T-cell (primary cell): ENCODE data around the gene ZNF221. TPM values are rescaled to one million over a fixed set of nuclear protein-coding genes. Genes with fewer than 3 reads are reported as not detected.

Experiments
- ATAC-seq, 4 experiments: fragments of 200-7000 bp in 3 of 4; fragments of 150-1000 bp in 1 of 4; cut with Tn5 transposase; replicated peaks in 1 of 4; 1 replicate in 3 of 4; 2 replicates in 1 of 4; pipeline ENCODE4 v1.10.0; 2021; ENCODE audit warnings: moderate library complexity in 3 of 4, mild to moderate bottlenecking in 2 of 4, moderate number of reproducible peaks in 1 of 4
- CTCF ChIA-PET, 2 donors: fragments of 300-600 bp; sonication (Branson Sonifier 250); formaldehyde crosslinking; loops; one replicate each; lab custom pipeline; 2022; ENCODE audit warnings: antibody characterized with exemption in 2 of 2; lab: Charles Lee
- POLR2A ChIA-PET, 2 donors: fragments of 300-600 bp; sonication (Branson Sonifier 250); formaldehyde crosslinking; loops; one replicate each; lab custom pipeline; 2022; ENCODE audit warnings: antibody characterized with exemption in 2 of 2; lab: Charles Lee
- DNase-seq, 35 experiments: peaks; one replicate each; pipeline versions ENCODE4 v3.0.0 to v3.0.0-alpha.2; 2013 to 2023
- H3K27ac ChIP-seq: one replicate; pipeline ENCODE4 v1.5.1; 2013; ENCODE audit warnings: low read length
- H3K27me3 ChIP-seq, 2 experiments: replicated peaks in 1 of 2; 1 replicate in 1 of 2; 2 replicates in 1 of 2; pipeline versions ENCODE4 v1.6.1 to v1.7.0; 2013; ENCODE audit warnings: low read length in 1 of 2, mixed read lengths in 1 of 2; ENCODE audit not compliant: control insufficient read depth in 2 of 2, insufficient read depth in 2 of 2; ENCODE audit errors: extremely low read depth in 1 of 2
- H3K36me3 ChIP-seq, 2 donors: 1 replicate in 1 of 2; 2 replicates in 1 of 2; pipeline versions ENCODE4 v1.6.1 to v1.7.0; 2013; ENCODE audit warnings: low read length in 1 of 2; ENCODE audit not compliant: control insufficient read depth in 2 of 2, insufficient read depth in 1 of 2; ENCODE audit errors: extremely low read depth in 1 of 2
- H3K4me1 ChIP-seq, 2 experiments: 1 replicate in 1 of 2; 2 replicates in 1 of 2; pipeline versions ENCODE4 v1.6.1 to v1.7.0; 2013; ENCODE audit warnings: low read length in 2 of 2, mixed read lengths in 1 of 2; ENCODE audit not compliant: insufficient read depth in 2 of 2, control insufficient read depth in 1 of 2; ENCODE audit errors: extremely low read depth in 1 of 2
- H3K4me3 ChIP-seq, 2 donors: 1 replicate in 1 of 2; 2 replicates in 1 of 2; pipeline versions ENCODE4 v1.5.1 to v1.7.0; 2013; ENCODE audit warnings: mild to moderate bottlenecking in 2 of 2, low read length in 1 of 2, moderate library complexity in 1 of 2; ENCODE audit not compliant: control insufficient read depth in 1 of 2; ENCODE audit errors: extremely low read depth in 1 of 2
- H3K9me3 ChIP-seq: 2 replicates; pipeline ENCODE4 v1.7.0; 2013
- H3K27ac Mint-ChIP-seq, 2 donors: one replicate each; pipeline ENCODE4 v1.8.0; 2020 to 2021; ENCODE audit warnings: mild to moderate bottlenecking in 2 of 2, mixed read lengths in 2 of 2
- H3K27me3 Mint-ChIP-seq, 2 donors: one replicate each; pipeline ENCODE4 v1.8.0; 2021 to 2022; ENCODE audit warnings: mixed read lengths in 2 of 2
- H3K36me3 Mint-ChIP-seq: one replicate; pipeline ENCODE4 v1.8.0; 2021; ENCODE audit warnings: mixed read lengths
- H3K4me1 Mint-ChIP-seq, 3 donors: one replicate each; pipeline ENCODE4 v1.8.0; 2020 to 2022; ENCODE audit warnings: mixed read lengths in 3 of 3, mild to moderate bottlenecking in 1 of 3
- H3K4me3 Mint-ChIP-seq, 3 donors: one replicate each; pipeline ENCODE4 v1.8.0; 2020 to 2022; ENCODE audit warnings: mild to moderate bottlenecking in 3 of 3, mixed read lengths in 3 of 3, moderate library complexity in 3 of 3
- H3K9me3 Mint-ChIP-seq, 3 donors: one replicate each; pipeline ENCODE4 v1.8.0; 2020 to 2022; ENCODE audit warnings: mixed read lengths in 3 of 3
- WGBS: methylation state at CpG from one replicate; pipeline ENCODE4 v1.1.5; 2013; ENCODE audit warnings: missing lambda C conversion rate; ENCODE audit not compliant: insufficient coverage; 5-methylcytosine and 5-hydroxymethylcytosine counted together
- total RNA-seq, 35 experiments: library from RNA in 6 of 35; stranded (reverse) in 6 of 35; fragments of 120-200 nt in 1 of 35; gene quantifications; one replicate each; pipeline versions ENCODE4 v1.2.1 to v1.2.4 and lab custom pipeline; 2013 to 2026

ZNF221 gene
- total RNA-seq, 5 donors from 2014 or later (not counting 1 experiment from before 2014, with no cell fraction given), result 0.77 to 3.0 (median 1.6) TPM

DNA sequence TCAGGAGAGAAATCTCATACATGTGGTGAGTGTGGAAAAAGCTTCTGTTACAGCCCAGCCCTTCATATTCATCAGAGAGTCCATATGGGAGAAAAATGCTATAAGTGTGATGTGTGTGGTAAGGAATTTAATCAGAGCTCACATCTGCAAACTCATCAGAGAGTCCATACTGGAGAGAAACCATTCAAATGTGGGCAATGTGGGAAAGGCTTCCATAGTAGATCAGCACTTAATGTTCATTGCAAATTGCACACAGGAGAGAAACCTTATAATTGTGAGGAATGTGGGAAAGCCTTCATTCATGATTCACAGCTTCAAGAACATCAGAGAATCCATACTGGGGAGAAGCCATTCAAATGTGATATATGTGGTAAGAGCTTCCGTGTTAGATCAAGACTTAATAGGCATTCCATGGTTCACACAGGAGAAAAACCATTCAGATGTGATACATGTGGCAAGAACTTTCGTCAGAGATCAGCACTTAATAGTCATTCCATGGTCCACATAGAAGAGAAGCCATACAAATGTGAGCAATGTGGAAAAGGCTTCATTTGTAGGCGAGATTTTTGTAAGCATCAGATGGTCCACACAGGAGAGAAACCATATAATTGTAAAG, 15.2 kb downstream of the ZNF221 start:
- H3K9me3 ChIP-seq, result peaks cover 13% of the 10 kb centered on the region
- WGBS, result no CpG with 5 or more reads among the region's 3 CpGs
- ChIA-PET POLR2A (no interaction called here), CTCF (no interaction called here)
- no peaks in the 10 kb centered on the region for H3K4me1 ChIP-seq
- Mint-ChIP-seq H3K27ac (no peak overlapping the region), H3K27me3 (no peaks in the 10 kb centered on the region), H3K9me3 (peaks cover 34 to 57% (median 54%) of the 10 kb centered on the region in 3 donors), H3K4me1 (no peaks in the 10 kb centered on the region), H3K36me3 (peaks cover 49% of the 10 kb centered on the region), H3K4me3 (no peak overlapping the region)
- no peak for ATAC-seq
- no peaks in the 10 kb centered on the region for H3K27me3 ChIP-seq
- no peak overlapping the region for H3K27ac ChIP-seq
- no peak for DNase-seq
- H3K4me3 ChIP-seq, result no peak overlapping the region
- peaks cover 0 to 9% of the 10 kb centered on the region in 2 donors for H3K36me3 ChIP-seq

DNA sequence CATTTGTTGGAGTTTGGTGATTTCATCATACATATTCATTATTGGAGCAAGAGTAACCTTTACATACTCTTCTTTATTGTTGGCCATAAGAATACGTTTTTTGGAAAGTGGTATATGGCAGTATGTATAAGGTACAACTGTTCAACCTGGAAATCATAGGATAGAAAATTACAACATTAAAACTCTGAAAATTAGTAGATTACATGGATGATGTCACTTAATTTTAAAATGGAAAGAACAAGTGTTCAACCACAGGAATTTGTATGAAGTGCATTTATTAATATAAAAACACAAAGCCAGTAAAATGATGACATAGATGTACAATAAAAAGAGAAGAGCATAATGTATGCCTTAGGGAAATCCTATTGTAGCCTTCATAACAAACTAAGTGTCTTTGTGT, 25.7 kb downstream of the ZNF221 start:
- POLR2A ChIA-PET, result no interaction called here
- Mint-ChIP-seq H3K36me3 (peaks cover 20% of the 10 kb centered on the region), H3K4me3 (no peak overlapping the region), H3K4me1 (no peaks in the 10 kb centered on the region), H3K9me3 (peaks cover 14 to 42% (median 17%) of the 10 kb centered on the region in 3 donors), H3K27me3 (no peaks in the 10 kb centered on the region), H3K27ac (no peak overlapping the region)
- Histone ChIP-seq H3K27ac (no peak overlapping the region), H3K36me3 (no peaks in the 10 kb centered on the region), H3K4me1 (no peaks in the 10 kb centered on the region), H3K27me3 (no peaks in the 10 kb centered on the region), H3K9me3 (peaks cover under 1% of the 10 kb centered on the region), H3K4me3 (no peak overlapping the region)
- DNase-seq (no peak), ATAC-seq (no peak)
- CTCF ChIA-PET, result no interaction called here
- WGBS, result no CpG with 5 or more reads among the region's 1 CpG

DNA sequence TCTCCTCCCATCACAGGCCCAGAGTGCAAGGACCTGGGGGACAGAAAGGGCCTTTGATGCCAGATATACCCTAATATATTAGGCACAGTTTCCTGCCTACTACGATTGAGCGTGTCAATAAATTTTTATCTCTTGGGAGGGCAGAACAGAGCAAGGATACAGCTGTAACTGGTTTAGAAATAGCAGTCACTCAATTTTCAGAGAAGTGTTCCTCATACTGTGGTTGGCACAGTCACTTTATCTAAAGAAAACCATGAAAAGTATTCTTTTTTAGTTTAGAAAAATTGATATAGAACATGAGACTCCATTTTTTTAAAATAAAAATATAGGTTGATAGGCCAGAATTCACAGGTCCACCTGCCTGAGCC, 32.5 kb downstream of the ZNF221 start:
- Mint-ChIP-seq H3K27me3 (no peaks in the 10 kb centered on the region), H3K9me3 (peaks cover 3 to 11% (median 5%) of the 10 kb centered on the region in 3 donors), H3K36me3 (peaks cover 17% of the 10 kb centered on the region), H3K4me3 (peak overlapping the region; percentile 76 to 95 (median 88)), H3K4me1 (peaks cover 0 to 21% (median 12%) of the 10 kb centered on the region in 3 donors), H3K27ac (no peak overlapping the region)
- no peaks in the 10 kb centered on the region for H3K27me3 ChIP-seq
- ChIA-PET POLR2A (no interaction called here), CTCF (no interaction called here)
- no peaks in the 10 kb centered on the region for H3K36me3 ChIP-seq
- peak overlapping the region; percentile 46 for H3K27ac ChIP-seq
- ATAC-seq (peak in 1 of 4 experiments; percentile 17), DNase-seq (no peak)
- H3K4me1 ChIP-seq, result peaks cover 2 to 12% of the 10 kb centered on the region in 2 experiments
- no CpG with 5 or more reads among the region's 2 CpGs for whole genome bisulfite sequencing
- peak overlapping the region; percentile 56 to 91 for H3K4me3 ChIP-seq
- H3K9me3 ChIP-seq, result no peaks in the 10 kb centered on the region

DNA sequence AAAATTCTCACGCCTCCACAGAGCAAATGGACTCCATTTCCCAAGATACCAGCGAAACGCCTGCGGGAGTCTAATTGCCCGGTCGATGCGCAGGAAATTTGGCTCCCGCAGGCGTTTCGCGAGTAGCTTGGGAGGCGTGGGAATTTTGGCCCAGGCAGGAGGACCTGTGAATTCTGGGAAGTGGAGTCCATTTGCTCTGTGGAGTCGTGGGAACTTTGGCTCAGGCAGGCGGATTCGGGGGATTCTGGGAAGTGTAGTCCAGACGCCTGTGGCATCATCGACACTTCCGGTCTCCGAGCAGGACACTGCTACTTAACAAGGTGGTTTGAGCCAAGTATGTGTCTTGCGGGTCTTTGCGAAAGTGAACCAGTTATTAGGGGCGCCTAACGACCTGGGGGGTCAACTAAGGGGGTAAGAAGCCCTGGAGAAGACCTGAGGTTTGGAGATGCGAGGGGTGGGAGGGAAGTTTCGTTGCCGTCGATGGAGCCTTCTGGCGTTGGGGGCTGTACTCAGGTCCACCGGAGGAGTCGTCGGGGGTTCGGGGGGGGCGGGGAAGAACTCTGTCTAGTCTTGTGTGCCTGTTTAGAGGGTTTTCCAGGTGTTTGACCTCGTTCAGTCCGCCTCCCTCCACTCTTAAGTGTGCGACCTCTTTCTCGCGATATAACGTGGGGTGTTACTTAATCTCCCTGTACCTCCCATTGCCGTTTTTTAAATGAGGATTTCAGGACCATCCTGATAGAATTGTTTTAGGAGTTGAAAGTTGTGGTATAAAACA, 33.1 kb downstream of the ZNF221 start, which contains the start of gene ZNF155:
Gene ZNF155 (plus strand): TSS at position 277 of the 775 bp plus-strand sequence. CDS start 4,356 bp downstream, outside the sequence.
- ChIA-PET CTCF (no interaction called here), POLR2A (no interaction called here)
- peaks cover 3 to 21% (median 12%) of the 10 kb centered on the region in 3 donors for H3K4me1 Mint-ChIP-seq

DNA sequence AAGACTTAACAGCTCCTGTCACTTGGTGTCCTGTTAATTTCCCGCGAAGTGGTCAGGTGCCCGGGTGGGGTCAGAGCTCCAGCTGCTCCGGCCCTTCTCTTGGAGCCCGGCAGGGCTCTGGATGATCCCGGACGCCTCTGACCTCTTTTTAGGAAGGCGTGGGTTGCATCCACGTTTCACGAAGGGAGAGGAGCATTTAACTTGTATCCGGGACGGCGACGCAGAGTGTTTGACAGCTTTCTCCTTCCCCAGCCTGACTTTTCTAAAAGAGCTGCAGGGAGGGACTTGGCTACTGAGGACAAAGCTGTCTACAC, 33.6 kb downstream of the ZNF221 start:
- ATAC-seq (no peak), DNase-seq (no peak)
- H3K27ac ChIP-seq, result peak overlapping the region; percentile 46
- H3K4me1 ChIP-seq, result peaks cover 2 to 12% of the 10 kb centered on the region in 2 experiments
- H3K27me3 Mint-ChIP-seq, result no peaks in the 10 kb centered on the region
- peaks cover 28% of the 10 kb centered on the region for H3K36me3 Mint-ChIP-seq
- H3K9me3 ChIP-seq, result no peaks in the 10 kb centered on the region
- peaks cover 5 to 10% (median 8%) of the 10 kb centered on the region in 3 donors for H3K9me3 Mint-ChIP-seq
- H3K4me3 Mint-ChIP-seq, result peak overlapping the region; percentile 88 to 99 (median 95)
- H3K27me3 ChIP-seq, result no peaks in the 10 kb centered on the region
- peaks cover 8 to 21% (median 12%) of the 10 kb centered on the region in 3 donors for H3K4me1 Mint-ChIP-seq
- 12% methylated on average over 12 of the region's 14 CpGs for WGBS
- ChIA-PET POLR2A (no interaction called here), CTCF (no interaction called here)
- peak overlapping the region; percentile 86 to 91 for H3K27ac Mint-ChIP-seq
- H3K4me3 ChIP-seq, result peak overlapping the region; percentile 56 to 91
- H3K36me3 ChIP-seq, result peaks cover 4 to 7% of the 10 kb centered on the region in 2 donors

More for the DNA sequence above, 33.1 kb downstream of the ZNF221 start, which contains the start of gene ZNF155:
- peak; percentile 92 to 98 (median 96) for ATAC-seq
- H3K4me3 ChIP-seq, result peak within 1 kb of the TSS; percentile 56 to 91
- peaks cover 2 to 12% of the 10 kb centered on the region in 2 experiments for H3K4me1 ChIP-seq
- peak within 1 kb of the TSS; percentile 86 to 91 for H3K27ac Mint-ChIP-seq
- H3K36me3 ChIP-seq, result peaks cover 0 to 2% of the 10 kb centered on the region in 2 donors
- H3K9me3 Mint-ChIP-seq, result peaks cover 5 to 12% (median 6%) of the 10 kb centered on the region in 3 donors
- no peaks in the 10 kb centered on the region for H3K27me3 Mint-ChIP-seq
- H3K4me3 Mint-ChIP-seq, result peak within 1 kb of the TSS; percentile 88 to 99 (median 95)
- peak within 1 kb of the TSS; percentile 46 for H3K27ac ChIP-seq
- no peaks in the 10 kb centered on the region for H3K9me3 ChIP-seq
- DNase-seq, result peak; percentile 26 to 82 (median 51)
- H3K36me3 Mint-ChIP-seq, result peaks cover 23% of the 10 kb centered on the region
- WGBS, result under 1% methylated on average over 22 of the region's 40 CpGs
- no peaks in the 10 kb centered on the region for H3K27me3 ChIP-seq

DNA sequence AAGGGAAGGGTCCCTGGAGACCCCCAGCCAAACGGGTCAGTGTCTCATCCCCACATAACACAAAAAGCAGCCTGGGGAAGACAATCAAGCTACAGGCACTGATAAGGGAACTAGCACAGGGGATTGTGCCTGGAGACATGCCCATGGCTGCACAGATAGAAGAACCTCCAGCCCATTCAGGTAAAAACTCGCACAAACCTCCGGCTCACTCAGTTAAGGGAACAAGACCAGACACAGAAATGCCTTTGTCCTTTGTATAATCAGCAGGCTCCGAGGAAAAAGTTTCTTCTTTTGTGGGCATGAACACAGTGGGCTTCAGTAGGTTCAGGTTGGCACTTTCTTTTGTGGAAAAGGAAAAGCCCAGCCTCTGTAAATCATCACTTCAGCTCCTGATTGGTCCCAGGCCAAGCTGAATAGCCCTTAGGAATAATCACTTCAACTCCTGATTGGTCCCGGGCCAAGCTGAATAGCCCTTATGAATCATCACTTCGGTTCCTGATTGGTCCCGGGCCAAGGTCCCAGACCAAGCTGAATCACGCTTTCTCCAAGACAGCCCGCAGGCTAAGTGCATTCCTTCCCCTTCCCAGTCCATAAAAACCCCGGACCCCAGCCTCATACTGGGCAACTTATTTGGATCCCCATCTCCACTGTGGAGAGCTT, 46.7 kb downstream of the ZNF221 start:
- Histone ChIP-seq H3K36me3 (peaks cover 2 to 42% of the 10 kb centered on the region in 2 donors), H3K9me3 (no peaks in the 10 kb centered on the region), H3K27me3 (no peaks in the 10 kb centered on the region), H3K4me1 (peaks cover 5 to 6% of the 10 kb centered on the region in 2 experiments), H3K27ac (no peak overlapping the region), H3K4me3 (no peak overlapping the region)
- Mint-ChIP-seq H3K9me3 (peaks cover 19 to 34% (median 31%) of the 10 kb centered on the region in 3 donors), H3K36me3 (peaks cover 56% of the 10 kb centered on the region), H3K4me3 (no peak overlapping the region), H3K4me1 (peaks cover 9 to 10% (median 10%) of the 10 kb centered on the region in 3 donors), H3K27ac (no peak overlapping the region), H3K27me3 (no peaks in the 10 kb centered on the region)
- ATAC-seq (no peak), DNase-seq (no peak)
- CTCF ChIA-PET, result no interaction called here
- POLR2A ChIA-PET, result no interaction called here
- WGBS, result 95% methylated on average over 8 of the region's 10 CpGs
